Activated T-cell treated with anti-CD3 and anti-CD28 coated beads, Interleukin-2, amount 50 U/mL, for 4 hours (primary cell): ENCODE results near the gene UCP3. TPM values are rescaled to one million over a fixed set of nuclear protein-coding genes. Genes with fewer than 3 reads are reported as not detected.
A peak's percentile ranks its signal among the peaks of the same experiment; 100 is the strongest.
"Not testable (repeated sequence)": the region's sequence is repeated elsewhere in the genome, so short reads cannot be mapped to it uniquely, and the experiment has no call there.

Source experiments
- ATAC-seq, 2 donors: fragments of 200-7000 bp; cut with Tn5 transposase; one replicate each; pipeline ENCODE4 v1.10.0; 2021
- DNase-seq: peaks from one replicate; pipeline ENCODE4 v3.0.0-alpha.2; 2020
- H3K27me3 Mint-ChIP-seq: one replicate; pipeline ENCODE4 v1.8.0; 2021; ENCODE audit warnings: low read depth, mixed read lengths
- H3K36me3 Mint-ChIP-seq: one replicate; pipeline ENCODE4 v1.8.0; 2022; ENCODE audit warnings: mixed read lengths; ENCODE audit not compliant: insufficient read depth
- H3K4me1 Mint-ChIP-seq: one replicate; pipeline ENCODE4 v1.8.0; 2021; ENCODE audit warnings: low read depth, mixed read lengths
- H3K4me3 Mint-ChIP-seq: one replicate; pipeline ENCODE4 v1.8.0; 2021; ENCODE audit warnings: mild to moderate bottlenecking, moderate library complexity, mixed read lengths
- H3K9me3 Mint-ChIP-seq: one replicate; pipeline ENCODE4 v1.8.0; 2021; ENCODE audit warnings: mixed read lengths
- total RNA-seq, 3 donors: library from RNA; stranded (reverse); gene quantifications; one replicate each; pipeline ENCODE4 v1.2.1, GENCODE V29; 2021

The UCP3 gene
- total RNA-seq, 3 donors from 2014 or later, result 1.3 to 2.6 (median 1.7) TPM

DNA sequence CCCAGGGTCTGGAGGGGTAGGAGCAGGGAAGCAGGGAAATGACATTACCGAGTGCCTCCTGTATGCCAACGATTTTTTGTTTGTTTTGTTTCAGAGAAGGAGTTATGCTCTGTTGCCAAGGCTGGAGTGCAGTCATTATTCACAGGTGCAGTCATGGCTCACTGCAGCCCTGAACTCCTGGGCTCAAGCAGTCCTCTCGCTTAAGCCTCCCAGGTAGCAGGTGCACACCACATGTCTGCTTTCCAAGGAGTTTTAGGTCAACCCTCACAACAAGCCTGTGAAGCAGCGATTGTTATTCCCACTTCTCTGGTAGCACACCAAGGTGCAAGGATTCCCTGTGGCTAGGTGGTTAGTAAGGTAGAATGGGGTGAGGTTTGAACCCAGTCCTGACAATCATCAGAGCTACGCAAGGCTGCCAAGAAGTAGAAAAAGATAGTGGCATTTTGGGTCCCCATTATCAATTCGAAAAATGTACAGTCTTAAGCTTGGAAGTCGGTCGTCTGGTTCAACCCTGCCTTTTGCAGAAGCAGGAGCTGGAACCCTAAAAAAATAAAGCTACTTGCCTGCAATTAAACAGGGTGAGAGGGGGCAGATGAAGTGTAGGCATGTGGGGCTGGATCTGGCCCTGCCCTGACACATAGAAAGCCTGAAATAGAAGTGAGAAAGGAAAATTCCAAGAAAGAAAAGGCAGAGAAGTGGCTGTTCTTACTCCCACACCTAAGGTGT is 9.1 kb downstream of the UCP3 start:
- H3K4me3 Mint-ChIP-seq, result no peak overlapping the region
- no peaks in the 10 kb centered on the region for H3K27me3 Mint-ChIP-seq
- peaks cover 74% of the 10 kb centered on the region for H3K4me1 Mint-ChIP-seq
- no peaks in the 10 kb centered on the region for H3K9me3 Mint-ChIP-seq
- ATAC-seq (peak in 1 of 2 donors; percentile 10), DNase-seq (no peak)
- peaks cover 21% of the 10 kb centered on the region for H3K36me3 Mint-ChIP-seq

DNA sequence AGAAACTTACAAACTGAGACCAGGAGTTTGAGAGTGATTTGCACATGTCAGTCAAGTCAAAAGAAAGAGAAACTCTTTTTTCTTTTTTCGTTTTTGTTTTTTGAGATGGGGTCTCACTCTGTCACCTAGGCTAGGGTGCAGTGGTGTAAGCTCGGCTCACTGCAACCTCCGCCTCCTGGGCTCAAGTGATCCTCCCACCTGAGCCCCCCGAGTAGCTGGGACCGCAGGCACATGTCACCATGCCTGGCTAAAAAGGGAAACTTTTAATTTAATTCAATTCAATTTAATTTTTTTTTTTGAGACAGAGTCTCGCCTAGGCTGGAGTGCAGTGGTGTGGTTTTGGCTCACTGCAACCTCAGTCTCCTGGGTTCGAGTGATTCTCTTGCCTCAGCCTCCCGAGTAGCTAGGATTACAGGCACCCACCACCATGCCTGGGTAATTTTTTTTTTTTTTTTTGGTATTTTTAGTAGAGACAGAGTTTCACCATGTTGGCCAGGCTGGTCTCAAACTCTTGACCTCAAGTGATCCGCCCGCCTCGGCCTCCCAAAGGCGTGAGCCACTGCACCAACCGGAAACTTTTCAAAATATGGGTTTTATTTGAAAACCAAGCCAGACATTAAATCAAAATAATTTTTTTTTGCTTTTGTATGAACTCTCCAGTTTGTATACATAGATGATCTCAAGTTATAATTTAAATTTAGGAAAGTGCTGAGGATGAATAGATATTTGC is 9.9 kb downstream of the UCP3 start:
- DNase-seq, result no peak
- Mint-ChIP-seq H3K4me1 (peaks cover 74% of the 10 kb centered on the region), H3K27me3 (no peaks in the 10 kb centered on the region), H3K4me3 (no peak overlapping the region), H3K36me3 (peaks cover 21% of the 10 kb centered on the region), H3K9me3 (no peaks in the 10 kb centered on the region)
- ATAC-seq, result no peak

DNA sequence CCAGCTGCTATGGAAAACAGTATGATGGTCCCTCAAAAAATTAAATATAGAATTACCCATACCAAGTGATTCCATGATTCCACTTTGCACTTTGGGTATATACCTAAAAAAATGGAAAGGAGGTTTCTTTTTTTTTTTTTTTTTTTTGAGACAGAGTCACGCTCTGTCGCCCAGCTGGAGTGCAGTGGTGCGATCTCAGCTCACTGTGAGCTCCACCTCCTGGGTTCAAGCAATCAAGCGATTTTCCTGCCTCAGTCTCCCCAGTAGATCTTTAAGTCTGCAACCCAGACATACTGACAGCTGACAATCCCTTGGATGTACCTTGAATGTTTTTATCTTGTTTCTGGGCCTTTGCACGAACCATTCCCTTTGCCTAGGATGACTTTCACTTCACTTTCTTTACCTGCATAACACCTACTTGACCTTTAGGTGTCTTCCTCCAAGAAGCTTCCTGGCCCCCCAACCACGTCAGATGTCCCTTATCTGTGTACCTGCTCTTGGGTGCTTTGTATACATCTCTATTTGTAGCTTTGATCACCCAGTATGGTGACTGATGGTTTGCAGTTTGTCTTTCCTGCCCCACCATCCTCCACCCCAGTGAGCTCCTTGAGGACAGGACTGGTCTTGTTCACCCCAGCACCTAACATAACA is 11.6 kb downstream of the UCP3 start:
- no peak for ATAC-seq
- H3K36me3 Mint-ChIP-seq, result peaks cover 10% of the 10 kb centered on the region
- H3K4me3 Mint-ChIP-seq, result no peak overlapping the region
- no peaks in the 10 kb centered on the region for H3K27me3 Mint-ChIP-seq
- no peak for DNase-seq
- H3K9me3 Mint-ChIP-seq, result no peaks in the 10 kb centered on the region
- H3K4me1 Mint-ChIP-seq, result peaks cover 72% of the 10 kb centered on the region

DNA sequence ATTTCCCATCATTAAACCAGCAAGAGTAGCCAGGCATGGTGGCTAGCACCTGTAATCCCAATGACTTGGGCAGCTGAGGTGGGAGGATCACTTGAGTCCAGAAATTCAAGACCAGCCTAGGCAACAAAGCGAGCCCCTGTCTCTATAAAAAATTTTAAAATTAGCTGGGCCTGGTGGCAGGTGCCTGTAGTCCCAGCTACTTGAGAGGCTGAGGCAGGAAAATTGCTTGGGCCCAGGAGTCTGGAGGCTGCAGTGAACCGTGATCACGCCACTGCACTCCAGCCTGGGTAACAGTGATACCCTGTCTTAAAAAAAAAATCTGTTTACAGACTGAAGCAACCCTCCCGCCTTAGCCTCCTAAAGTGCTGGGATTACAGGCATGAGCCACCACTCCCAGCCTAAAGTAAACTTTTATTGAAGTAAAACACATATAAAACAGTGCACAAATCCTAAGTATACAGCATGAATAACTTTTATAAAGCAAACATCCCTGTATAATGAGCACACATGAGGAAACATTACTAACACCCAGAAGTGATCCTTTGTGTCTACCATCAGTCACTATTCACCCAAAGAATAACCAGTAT is 12.6 kb downstream of the UCP3 start:
- peak overlapping the region; percentile 58 for H3K4me3 Mint-ChIP-seq
- peaks cover 77% of the 10 kb centered on the region for H3K4me1 Mint-ChIP-seq
- no peaks in the 10 kb centered on the region for H3K9me3 Mint-ChIP-seq
- H3K27me3 Mint-ChIP-seq, result no peaks in the 10 kb centered on the region
- ATAC-seq (no peak), DNase-seq (no peak)
- H3K36me3 Mint-ChIP-seq, result peaks cover 5% of the 10 kb centered on the region

DNA sequence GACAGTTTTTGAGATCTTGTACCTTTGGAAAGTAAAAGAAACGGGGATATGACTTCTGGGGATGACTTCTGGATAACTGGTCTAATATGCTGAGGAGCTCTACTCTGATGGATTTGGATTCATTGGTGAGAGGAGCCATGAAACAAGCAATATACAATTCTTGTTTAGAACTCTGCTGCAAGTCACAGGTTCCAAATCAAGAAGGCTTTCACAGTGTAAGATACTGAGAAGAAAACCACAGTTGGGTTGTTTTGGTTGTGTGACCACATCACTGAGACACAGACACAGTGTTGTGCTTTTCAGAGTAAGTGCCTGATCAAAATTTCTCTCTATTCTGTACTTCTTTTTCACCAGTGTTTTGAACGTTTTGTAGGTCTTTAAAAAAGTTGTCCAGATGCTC is 13.2 kb downstream of the UCP3 start:
- H3K36me3 Mint-ChIP-seq, result peaks cover 2% of the 10 kb centered on the region
- peak overlapping the region; percentile 58 for H3K4me3 Mint-ChIP-seq
- H3K4me1 Mint-ChIP-seq, result peaks cover 79% of the 10 kb centered on the region
- DNase-seq (no peak), ATAC-seq (peak; percentile 81 to 86)
- no peaks in the 10 kb centered on the region for H3K9me3 Mint-ChIP-seq
- H3K27me3 Mint-ChIP-seq, result no peaks in the 10 kb centered on the region

DNA sequence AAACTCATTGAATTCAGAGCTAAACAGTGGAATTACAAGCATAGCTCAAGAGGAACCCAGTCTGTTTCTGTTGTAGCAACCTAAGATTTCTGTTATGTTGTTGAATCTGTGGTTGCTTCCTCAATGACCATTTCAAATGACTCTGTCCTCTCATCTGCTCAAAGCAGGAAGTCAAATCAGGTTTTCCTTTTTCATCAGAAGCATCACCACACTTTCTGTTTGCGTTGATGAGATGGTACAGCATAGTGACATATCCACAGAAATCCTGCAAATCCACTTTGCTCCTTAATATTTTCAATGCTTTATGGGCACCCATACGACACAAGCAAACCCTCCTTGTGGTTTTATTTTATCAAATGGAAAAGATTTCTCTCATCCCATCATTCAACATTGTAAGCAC is 13.6 kb downstream of the UCP3 start:
- Mint-ChIP-seq H3K9me3 (no peaks in the 10 kb centered on the region), H3K4me1 (peaks cover 78% of the 10 kb centered on the region)
- ATAC-seq, result peak; percentile 71 to 73

DNA sequence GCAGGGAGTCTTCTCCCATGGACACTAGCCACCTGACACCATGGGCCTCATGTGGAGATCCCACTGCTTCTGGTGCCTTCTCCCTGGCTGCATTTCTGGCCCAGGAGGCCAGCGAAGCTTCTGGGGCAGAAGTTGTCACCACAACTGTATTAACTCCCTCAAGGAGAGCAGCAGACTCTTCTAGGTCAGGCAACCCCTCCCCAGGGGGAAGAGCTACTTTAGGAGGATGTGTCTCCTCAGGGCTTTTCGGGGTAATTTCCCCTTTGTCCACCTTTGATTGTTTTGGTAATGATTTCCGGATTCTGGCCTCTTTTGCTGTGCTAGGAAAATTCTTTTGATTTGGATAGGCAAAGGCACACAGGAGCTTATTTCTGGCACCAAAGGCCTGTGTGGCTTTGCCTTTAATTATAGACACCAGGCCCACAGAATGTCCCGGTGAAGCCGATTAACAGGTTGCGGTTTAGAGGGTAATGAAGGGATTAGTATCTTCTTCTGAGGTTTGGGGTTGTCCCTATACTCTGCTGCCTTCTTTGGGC is 17.3 kb downstream of the UCP3 start:
- Mint-ChIP-seq H3K9me3 (no peaks in the 10 kb centered on the region), H3K4me1 (peaks cover 51% of the 10 kb centered on the region), H3K36me3 (no peaks in the 10 kb centered on the region), H3K4me3 (no peak overlapping the region), H3K27me3 (no peaks in the 10 kb centered on the region)
- ATAC-seq, result no peak
- no peak for DNase-seq

More for the DNA sequence above, 13.6 kb downstream of the UCP3 start:
- no peak for DNase-seq
- H3K27me3 Mint-ChIP-seq, result no peaks in the 10 kb centered on the region
- H3K4me3 Mint-ChIP-seq, result peak overlapping the region; percentile 58
- H3K36me3 Mint-ChIP-seq, result no peaks in the 10 kb centered on the region

DNA sequence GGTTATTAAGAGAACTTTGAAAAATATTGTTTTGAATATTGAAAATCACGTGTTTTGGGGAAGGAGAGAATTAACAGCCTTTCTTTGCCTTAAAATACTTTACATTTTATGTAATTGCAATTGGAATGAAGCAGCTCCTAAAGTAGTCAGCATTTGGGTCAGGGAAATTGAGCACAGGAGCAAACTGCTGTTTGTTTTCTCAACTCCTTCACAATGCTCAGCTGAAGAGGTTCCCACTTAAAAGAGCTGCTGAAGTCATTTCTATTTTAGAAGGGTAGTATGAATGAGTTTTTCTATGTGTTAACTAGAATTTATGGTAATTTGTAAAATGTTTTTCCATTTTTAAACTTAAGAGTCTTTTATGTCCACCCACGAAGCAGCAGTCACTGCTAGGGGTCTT is 18.2 kb downstream of the UCP3 start:
- ATAC-seq, result no peak
- H3K4me3 Mint-ChIP-seq, result no peak overlapping the region
- peaks cover 43% of the 10 kb centered on the region for H3K4me1 Mint-ChIP-seq
- DNase-seq, result no peak
- no peaks in the 10 kb centered on the region for H3K36me3 Mint-ChIP-seq
- no peaks in the 10 kb centered on the region for H3K27me3 Mint-ChIP-seq
- no peaks in the 10 kb centered on the region for H3K9me3 Mint-ChIP-seq

DNA sequence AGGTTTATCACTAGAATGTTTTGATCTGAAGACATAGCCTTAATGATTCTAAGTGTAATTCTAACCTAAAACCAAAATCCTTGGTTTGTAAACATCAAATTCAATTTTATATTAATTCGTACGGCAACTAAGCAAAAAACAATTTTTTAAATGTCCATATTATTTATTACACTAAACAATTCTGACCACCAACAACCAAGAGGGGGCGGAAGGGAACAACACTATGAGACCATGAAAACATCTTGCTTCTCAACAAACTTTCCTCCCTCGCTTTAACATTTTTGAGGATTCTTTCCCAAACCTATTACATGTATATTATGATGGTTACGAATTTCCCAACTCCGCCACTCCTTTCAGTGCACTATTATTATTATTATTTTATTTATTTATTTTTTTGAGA is 19.7 kb downstream of the UCP3 start:
- Mint-ChIP-seq H3K4me3 (no peak overlapping the region), H3K27me3 (no peaks in the 10 kb centered on the region), H3K36me3 (no peaks in the 10 kb centered on the region), H3K9me3 (no peaks in the 10 kb centered on the region), H3K4me1 (peaks cover 35% of the 10 kb centered on the region)
- DNase-seq (no peak), ATAC-seq (no peak)

DNA sequence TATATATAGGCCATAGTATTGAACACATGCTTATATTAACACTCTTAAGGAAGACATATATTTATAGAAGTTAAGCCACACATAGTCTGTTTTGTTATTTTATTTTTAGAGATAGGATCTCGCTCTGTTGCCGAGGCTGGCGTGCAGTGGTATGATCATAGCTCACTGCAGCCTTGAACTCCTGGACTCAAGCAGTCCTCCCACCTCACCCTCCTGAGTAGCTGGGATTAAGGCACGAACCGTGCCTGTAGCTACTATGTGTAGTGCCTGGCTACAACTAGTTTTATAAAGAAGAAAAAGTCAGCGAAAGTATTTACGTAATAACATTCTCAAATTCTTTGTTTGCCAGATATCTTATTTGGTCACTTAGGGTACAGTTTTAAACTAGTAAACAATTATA is 20.7 kb downstream of the UCP3 start:
- Mint-ChIP-seq H3K9me3 (no peaks in the 10 kb centered on the region), H3K36me3 (no peaks in the 10 kb centered on the region), H3K4me3 (no peak overlapping the region), H3K4me1 (peaks cover 40% of the 10 kb centered on the region), H3K27me3 (no peaks in the 10 kb centered on the region)
- ATAC-seq, result no peak
- no peak for DNase-seq

DNA sequence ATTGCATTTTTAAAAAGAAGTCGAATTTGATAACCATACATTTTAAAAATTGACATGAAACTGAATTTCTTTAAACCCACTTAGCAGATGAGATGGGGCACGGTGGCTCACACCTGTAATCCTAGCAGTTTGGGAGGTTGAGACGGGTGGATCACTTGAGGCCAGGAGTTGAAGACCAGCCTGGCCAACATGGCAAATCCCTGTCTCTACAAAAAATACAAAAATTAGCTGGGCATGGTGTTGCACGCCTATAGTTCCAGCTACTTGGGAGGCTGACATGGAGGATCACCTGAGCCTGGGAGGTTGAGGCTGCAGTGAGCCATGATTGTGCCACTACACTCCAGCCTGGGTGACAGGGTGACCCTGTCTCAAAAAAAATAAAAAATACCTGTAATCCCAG is 23.2 kb downstream of the UCP3 start:
- Mint-ChIP-seq H3K36me3 (peaks cover 10% of the 10 kb centered on the region), H3K4me1 (peaks cover 33% of the 10 kb centered on the region)
- H3K9me3 Mint-ChIP-seq, H3K4me3 Mint-ChIP-seq, DNase-seq, H3K27me3 Mint-ChIP-seq, ATAC-seq: not testable (repeated sequence)

DNA sequence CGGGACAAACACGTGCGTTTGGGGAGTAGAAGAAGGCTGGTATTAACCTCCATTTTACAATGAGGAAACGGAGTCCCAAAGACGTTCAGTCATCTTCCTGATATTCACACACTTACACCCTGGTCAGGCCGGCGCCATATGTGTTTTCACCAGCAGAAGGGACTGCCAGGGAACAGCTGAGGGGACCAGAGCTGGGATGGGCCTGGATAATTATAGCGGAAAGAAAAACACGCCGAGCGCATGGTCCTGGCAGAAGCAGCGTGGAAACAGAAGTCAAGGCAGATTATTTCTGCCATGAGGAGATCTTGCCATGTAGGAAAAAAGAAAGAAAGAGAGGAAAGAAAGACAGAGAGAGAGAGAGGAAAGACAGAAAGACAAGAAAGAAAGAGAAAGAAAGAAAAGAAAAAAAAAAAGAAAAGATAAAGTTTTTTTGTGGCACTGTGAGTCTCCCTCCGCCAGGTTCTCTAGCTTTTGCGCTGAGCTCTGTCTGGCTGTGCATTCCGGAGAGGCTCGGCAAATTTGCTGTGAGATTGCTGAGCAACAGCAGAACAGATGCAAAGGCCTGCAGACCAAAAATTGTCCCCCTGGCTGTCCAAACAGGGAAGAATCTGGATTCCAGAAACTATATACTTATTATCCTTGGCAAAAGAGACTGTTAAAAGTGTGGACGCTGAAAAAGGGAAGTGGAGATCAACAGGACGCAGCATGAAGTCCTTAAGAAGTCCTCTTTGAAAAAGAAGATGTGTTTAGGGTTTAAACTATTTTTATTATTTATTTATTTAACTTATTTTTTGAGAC is 24.9 kb downstream of the UCP3 start:
- Mint-ChIP-seq H3K4me1 (peaks cover 47% of the 10 kb centered on the region), H3K27me3 (no peaks in the 10 kb centered on the region), H3K36me3 (peaks cover 20% of the 10 kb centered on the region), H3K4me3 (peak overlapping the region; percentile 90), H3K9me3 (no peaks in the 10 kb centered on the region)
- ATAC-seq (no peak), DNase-seq (no peak)

DNA sequence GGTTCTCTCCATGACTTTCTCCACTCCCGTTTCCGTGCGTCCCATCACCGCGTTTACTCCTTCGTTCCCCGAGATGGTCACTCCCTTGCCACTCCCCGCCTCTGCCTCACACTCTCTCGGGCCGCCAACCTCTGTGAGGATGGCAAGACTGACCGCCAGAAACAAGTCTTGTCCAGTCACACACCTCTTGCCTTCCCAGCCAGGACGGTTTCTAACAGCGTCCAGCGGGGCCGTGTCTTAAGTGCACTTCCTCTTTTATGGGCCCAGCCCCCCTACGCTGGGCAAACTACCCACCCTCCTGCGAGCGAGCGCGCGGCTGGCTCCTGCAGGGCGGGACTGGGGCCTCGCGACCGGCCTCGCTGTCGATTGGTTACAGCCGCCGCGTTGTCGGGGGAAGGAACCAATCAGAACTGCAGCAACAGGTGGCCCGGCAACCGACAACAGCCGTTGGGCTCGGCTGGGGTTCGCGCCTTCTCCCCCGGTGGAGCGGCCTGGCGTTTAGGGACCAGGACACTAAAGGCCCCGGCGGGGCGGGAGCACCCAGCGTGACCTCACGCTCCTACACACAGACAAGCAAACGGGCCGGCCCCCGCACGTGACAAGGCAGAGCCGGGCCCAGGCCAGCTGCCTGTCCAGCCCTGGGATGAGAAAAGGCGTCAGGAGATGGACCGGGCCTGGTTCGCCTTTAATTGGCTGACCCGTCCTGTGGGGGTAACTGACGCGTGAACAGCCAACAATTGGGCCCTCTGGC is 25.7 kb downstream of the UCP3 start:
- H3K27me3 Mint-ChIP-seq, result no peaks in the 10 kb centered on the region
- peak; percentile 87 to 89 for ATAC-seq
- peaks cover 55% of the 10 kb centered on the region for H3K4me1 Mint-ChIP-seq
- no peaks in the 10 kb centered on the region for H3K9me3 Mint-ChIP-seq
- DNase-seq, result peak; percentile 85
- peaks cover 28% of the 10 kb centered on the region for H3K36me3 Mint-ChIP-seq
- peak overlapping the region; percentile 90 for H3K4me3 Mint-ChIP-seq
